Measurements from ENCODE around the gene DCTN2. TPM values are rescaled to one million over a fixed set of nuclear protein-coding genes. Genes with fewer than 3 reads are reported as not detected.

The DCTN2 gene
- total RNA-seq, 2 donors from 2014 or later = 131 to 139 TPM

DNA sequence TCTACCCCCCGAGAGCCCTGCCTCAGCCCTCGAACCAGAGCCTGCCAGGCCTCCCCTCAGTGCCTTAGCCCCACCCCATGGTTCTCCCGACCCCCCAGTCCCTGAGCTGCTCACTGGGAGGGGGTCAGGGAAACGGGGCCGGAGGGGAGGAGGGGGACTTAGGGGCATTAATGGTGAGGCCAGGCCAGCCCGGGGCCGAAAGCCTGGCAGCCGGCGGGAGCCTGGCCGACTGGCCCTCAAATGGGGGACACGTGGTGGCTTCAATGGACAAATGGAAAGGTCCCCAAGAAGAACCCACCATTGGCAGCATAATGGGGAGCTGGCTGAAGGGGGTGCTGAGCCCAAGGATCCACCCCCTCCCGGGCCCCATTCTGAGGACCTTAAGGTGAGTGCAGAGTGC, 18.8 kb downstream of the DCTN2 start:
- intact Hi-C loops (cut with DNase I) = no loop called here
- Histone ChIP-seq H3K27ac (no peak overlapping the region), H3K9ac (ENCODE audit: low read depth in 2 of 2, low read length in 2 of 2) (no peak overlapping the region), H3K9me3 (no peaks in the 10 kb centered on the region), H3K4me1 (peaks cover 14% of the 10 kb centered on the region), H3K36me3 (peaks cover 28% of the 10 kb centered on the region), H3K27me3 (no peaks in the 10 kb centered on the region), H3K4me3 (no peak overlapping the region)
- DNase-seq = no peak
- TF ChIP-seq, protein P1, sequence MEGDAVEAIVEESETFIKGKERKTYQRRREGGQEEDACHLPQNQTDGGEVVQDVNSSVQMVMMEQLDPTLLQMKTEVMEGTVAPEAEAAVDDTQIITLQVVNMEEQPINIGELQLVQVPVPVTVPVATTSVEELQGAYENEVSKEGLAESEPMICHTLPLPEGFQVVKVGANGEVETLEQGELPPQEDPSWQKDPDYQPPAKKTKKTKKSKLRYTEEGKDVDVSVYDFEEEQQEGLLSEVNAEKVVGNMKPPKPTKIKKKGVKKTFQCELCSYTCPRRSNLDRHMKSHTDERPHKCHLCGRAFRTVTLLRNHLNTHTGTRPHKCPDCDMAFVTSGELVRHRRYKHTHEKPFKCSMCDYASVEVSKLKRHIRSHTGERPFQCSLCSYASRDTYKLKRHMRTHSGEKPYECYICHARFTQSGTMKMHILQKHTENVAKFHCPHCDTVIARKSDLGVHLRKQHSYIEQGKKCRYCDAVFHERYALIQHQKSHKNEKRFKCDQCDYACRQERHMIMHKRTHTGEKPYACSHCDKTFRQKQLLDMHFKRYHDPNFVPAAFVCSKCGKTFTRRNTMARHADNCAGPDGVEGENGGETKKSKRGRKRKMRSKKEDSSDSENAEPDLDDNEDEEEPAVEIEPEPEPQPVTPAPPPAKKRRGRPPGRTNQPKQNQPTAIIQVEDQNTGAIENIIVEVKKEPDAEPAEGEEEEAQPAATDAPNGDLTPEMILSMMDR (IDR thresholded peaks at IDR 0.05) = no peak

DNA sequence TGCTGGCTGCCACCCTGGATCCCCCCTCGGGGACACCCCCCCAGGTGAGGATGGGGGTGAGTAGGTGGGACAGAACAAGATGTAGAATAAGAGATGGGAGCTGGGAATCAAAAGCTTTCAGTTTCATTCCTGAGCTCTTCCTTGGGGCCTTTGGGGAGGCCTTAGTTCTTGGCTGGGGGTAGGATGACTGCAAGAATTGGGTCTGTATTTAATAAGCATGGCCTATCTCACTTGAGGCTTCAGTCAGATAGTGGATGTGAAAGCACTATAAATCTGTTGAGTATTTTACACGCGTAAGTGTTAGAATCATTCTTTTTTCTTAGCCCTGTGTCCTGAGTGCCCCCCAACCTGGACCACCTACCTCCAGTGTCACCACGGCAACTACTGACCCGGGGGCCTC, 19.8 kb downstream of the DCTN2 start:
- no peak for DNase-seq
- no peaks in the 10 kb centered on the region for H3K9me3 ChIP-seq
- no peak overlapping the region for H3K4me3 ChIP-seq
- peaks cover 14% of the 10 kb centered on the region for H3K4me1 ChIP-seq
- no peak overlapping the region for H3K27ac ChIP-seq
- intact Hi-C loops (cut with DNase I) = no loop called here
- TF ChIP-seq, protein P1 (IDR thresholded peaks at IDR 0.05) = no peak
- peaks cover 25% of the 10 kb centered on the region for H3K36me3 ChIP-seq
- no peaks in the 10 kb centered on the region for H3K27me3 ChIP-seq
- H3K9ac ChIP-seq (ENCODE audit: low read depth in 2 of 2, low read length in 2 of 2) = no peak overlapping the region

DNA sequence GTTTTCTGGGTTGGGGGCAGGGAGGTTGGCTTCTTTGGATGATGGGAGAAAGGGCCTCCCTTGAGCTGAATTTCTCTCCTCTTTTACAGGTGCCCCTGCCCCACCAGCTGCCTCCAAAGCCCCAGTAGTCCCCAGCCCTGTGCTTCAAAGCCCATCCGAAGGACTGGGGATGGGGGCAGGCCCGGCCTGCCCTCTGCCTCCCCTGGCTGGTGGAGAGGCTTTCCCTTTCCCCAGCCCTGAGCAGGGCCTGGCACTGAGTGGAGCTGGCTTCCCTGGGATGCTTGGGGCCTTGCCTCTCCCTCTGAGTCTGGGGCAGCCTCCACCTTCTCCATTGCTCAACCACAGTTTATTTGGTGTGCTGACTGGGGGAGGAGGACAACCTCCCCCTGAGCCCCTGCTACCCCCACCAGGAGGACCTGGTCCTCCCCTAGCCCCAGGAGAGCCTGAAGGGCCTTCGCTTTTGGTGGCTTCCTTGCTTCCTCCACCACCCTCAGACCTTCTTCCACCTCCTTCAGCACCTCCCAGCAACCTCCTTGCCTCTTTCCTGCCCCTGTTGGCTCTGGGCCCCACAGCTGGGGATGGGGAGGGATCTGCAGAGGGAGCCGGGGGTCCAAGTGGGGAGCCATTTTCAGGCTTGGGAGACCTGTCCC, 20.4 kb downstream of the DCTN2 start:
- peaks cover 23% of the 10 kb centered on the region for H3K36me3 ChIP-seq
- TF ChIP-seq, protein P1 (IDR thresholded peaks at IDR 0.05) = no peak
- no peak overlapping the region for H3K27ac ChIP-seq
- no peak overlapping the region for H3K9ac ChIP-seq (ENCODE audit: low read depth in 2 of 2, low read length in 2 of 2)
- H3K4me3 ChIP-seq = no peak overlapping the region
- peaks cover 19% of the 10 kb centered on the region for H3K4me1 ChIP-seq
- DNase-seq = no peak
- H3K27me3 ChIP-seq = no peaks in the 10 kb centered on the region
- H3K9me3 ChIP-seq = no peaks in the 10 kb centered on the region
- intact Hi-C loops (cut with DNase I) = no loop called here

DNA sequence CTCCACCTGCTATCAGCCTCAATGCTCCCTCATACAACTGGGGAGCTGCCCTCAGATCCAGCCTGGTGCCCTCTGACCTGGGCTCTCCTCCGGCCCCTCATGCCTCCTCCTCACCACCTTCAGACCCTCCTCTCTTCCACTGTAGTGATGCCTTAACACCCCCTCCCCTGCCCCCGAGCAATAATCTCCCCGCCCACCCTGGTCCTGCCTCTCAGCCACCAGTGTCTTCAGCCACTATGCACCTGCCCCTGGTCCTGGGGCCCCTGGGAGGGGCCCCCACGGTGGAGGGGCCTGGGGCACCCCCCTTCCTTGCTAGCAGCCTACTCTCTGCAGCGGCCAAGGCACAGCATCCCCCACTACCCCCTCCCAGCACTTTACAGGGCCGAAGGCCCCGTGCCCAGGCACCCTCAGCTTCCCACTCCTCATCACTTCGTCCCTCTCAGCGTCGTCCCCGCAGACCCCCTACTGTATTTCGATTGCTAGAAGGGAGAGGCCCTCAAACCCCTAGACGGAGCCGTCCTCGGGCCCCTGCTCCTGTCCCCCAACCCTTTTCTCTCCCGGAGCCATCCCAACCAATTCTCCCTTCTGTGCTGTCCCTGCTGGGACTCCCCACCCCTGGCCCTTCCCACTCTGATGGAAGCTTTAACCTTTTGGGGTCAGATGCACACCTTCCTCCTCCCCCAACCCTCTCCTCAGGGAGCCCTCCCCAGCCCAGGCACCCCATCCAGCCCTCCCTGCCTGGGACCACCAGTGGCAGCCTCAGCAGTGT, 21.2 kb downstream of the DCTN2 start:
- Histone ChIP-seq H3K4me1 (peaks cover 21% of the 10 kb centered on the region), H3K4me3 (no peak overlapping the region), H3K27ac (no peak overlapping the region), H3K27me3 (no peaks in the 10 kb centered on the region), H3K9ac (ENCODE audit: low read depth in 2 of 2, low read length in 2 of 2) (no peak overlapping the region), H3K36me3 (peaks cover 22% of the 10 kb centered on the region), H3K9me3 (no peaks in the 10 kb centered on the region)
- TF ChIP-seq, protein P1 (IDR thresholded peaks at IDR 0.05) = no peak
- intact Hi-C loops (cut with DNase I) = no loop called here
- no peak for DNase-seq

DNA sequence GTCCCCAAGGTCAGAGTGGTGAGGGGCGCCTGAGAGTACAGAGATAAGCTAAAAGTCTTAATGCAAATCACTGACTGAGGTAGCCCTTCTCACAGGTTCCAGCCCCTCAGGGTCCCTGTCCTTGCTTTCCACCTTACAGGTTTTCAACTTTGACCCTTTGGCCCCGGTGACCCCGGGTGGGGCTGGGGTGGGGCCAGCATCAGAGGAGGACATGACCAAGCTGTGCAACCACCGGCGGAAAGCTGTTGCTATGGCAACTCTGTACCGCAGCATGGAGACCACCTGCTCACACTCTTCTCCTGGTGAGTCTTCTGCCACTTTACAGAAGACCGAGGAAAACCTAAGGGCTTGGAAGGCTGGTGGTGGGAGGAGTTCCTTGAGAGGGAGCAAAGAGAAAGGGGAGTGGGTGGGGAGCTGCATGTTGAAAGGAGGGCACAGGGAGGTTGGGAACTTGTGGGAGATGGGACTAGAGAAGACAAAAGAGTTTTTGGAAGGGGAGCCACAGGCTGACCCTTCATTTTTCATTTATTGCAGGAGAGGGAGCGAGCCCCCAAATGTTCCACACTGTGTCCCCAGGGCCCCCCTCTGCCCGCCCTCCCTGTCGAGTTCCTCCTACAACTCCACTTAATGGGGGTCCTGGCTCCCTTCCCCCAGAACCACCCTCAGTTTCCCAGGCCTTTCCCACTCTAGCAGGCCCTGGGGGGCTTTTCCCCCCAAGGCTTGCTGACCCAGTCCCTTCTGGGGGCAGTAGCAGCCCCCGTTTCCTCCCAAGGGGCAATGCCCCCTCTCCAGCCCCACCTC, 22.0 kb downstream of the DCTN2 start:
- Histone ChIP-seq H3K9ac (ENCODE audit: low read depth in 2 of 2, low read length in 2 of 2) (no peak overlapping the region), H3K4me1 (peaks cover 21% of the 10 kb centered on the region)
- peak; percentile 50 for DNase-seq

More for the DNA sequence above, 22.0 kb downstream of the DCTN2 start:
- Histone ChIP-seq H3K36me3 (peaks cover 15% of the 10 kb centered on the region), H3K9me3 (no peaks in the 10 kb centered on the region), H3K27ac (no peak overlapping the region), H3K27me3 (no peaks in the 10 kb centered on the region), H3K4me3 (no peak overlapping the region)
- intact Hi-C loops (cut with DNase I) = loop anchor here (5.0 kb wide), 1 partner anchor 322 kb away; the partner anchor contains the start of gene CTDSP2
- TF ChIP-seq, protein P1 (IDR thresholded peaks at IDR 0.05) = no peak
